ENCODE results near the gene SLC5A4. TPM values are rescaled to one million over a fixed set of nuclear protein-coding genes. Genes with fewer than 3 reads are reported as not detected.

The SLC5A4 gene
- total RNA-seq, 1 experiment from 2014 or later: 0.22 TPM

- TF ChIP-seq MXD4 (CRISPR knock-in tag; IDR thresholded peaks at IDR 0.05; ENCODE audit: borderline replicate concordance) (no peak), NR3C1 (CRISPR knock-in tag; conservative IDR thresholded peaks at IDR 0.05; ENCODE audit: low read depth) (no peak), NFE2L1 (CRISPR knock-in tag; IDR thresholded peaks at IDR 0.05) (no peak), ZBTB43 (CRISPR knock-in tag; IDR thresholded peaks at IDR 0.05) (no peak)
Observed at GRCh38 chr22:32183625-32184024, 71.5 kb downstream of the SLC5A4 start (continued).

- ChIA-PET POLR2A (no interaction called here), CTCF (no interaction called here)
- Mint-ChIP-seq H3K27me3 (ENCODE audit: low read depth) (peaks cover 22% of the 10 kb centered on the region), H3K4me1 (no peaks in the 10 kb centered on the region), H3K9me3 (no peaks in the 10 kb centered on the region), H3K36me3 (no peaks in the 10 kb centered on the region), H3K27ac (no peak overlapping the region), H3K4me3 (no peak overlapping the region)
- DNase-seq (ENCODE audit: low spot score) (no peak), ATAC-seq (no peak)
- TF ChIP-seq SP1 (CRISPR knock-in tag; conservative IDR thresholded peaks at IDR 0.05) (no peak), ZNF512 (CRISPR knock-in tag; IDR thresholded peaks at IDR 0.05; ENCODE audit: borderline replicate concordance) (no peak), ZNF219 (CRISPR knock-in tag; IDR thresholded peaks at IDR 0.05; ENCODE audit: borderline replicate concordance) (no peak), USF1 (CRISPR knock-in tag; IDR thresholded peaks at IDR 0.05) (no peak), ARID4B (CRISPR knock-in tag; IDR thresholded peaks at IDR 0.05; ENCODE audit: borderline replicate concordance) (no peak), ZBTB21 (CRISPR knock-in tag; IDR thresholded peaks at IDR 0.05; ENCODE audit: borderline replicate concordance) (no peak), ZNF232 (CRISPR knock-in tag; IDR thresholded peaks at IDR 0.05) (no peak), ZNF425 (CRISPR knock-in tag; conservative IDR thresholded peaks at IDR 0.05) (no peak), ZNF263 (CRISPR knock-in tag; IDR thresholded peaks at IDR 0.05; ENCODE audit: low read depth) (no peak), CREM (CRISPR knock-in tag; IDR thresholded peaks at IDR 0.05) (no peak), CTCF (IDR thresholded peaks at IDR 0.05) (no peak), SOX15 (CRISPR knock-in tag; IDR thresholded peaks at IDR 0.05) (no peak), ZNF281 (CRISPR knock-in tag; IDR thresholded peaks at IDR 0.05) (no peak)
Observed at GRCh38 chr22:32181043-32181442, 74.1 kb downstream of the SLC5A4 start.

All from WTC11 (cell line).